Left lung (tissue), 10 donors: Measurements from ENCODE around the gene ICAM3. TPM values are rescaled to one million over a fixed set of nuclear protein-coding genes. Genes with fewer than 3 reads are reported as not detected.

Experiments
- ATAC-seq: fragments of 200-7000 bp; cut with Tn5 transposase; one replicate; pipeline ENCODE4 v1.9.1; 2020; ENCODE audit warnings: moderate library complexity
- DNase-seq, 4 donors: peaks; one replicate each; pipeline ENCODE4 v3.0.0-alpha.2; 2013 to 2020
- H3K27ac ChIP-seq, 2 donors: fragments of 200-600 bp; sonication (generic) in 1 of 2; one replicate each; pipeline versions ENCODE4 v1.5.0 to v1.8.0; 2020 to 2021
- H3K27me3 ChIP-seq, 2 donors: fragments of 200-600 bp; sonication (generic) in 1 of 2; one replicate each; pipeline versions ENCODE4 v1.5.0 to v1.8.0; 2020 to 2021
- H3K36me3 ChIP-seq, 2 donors: fragments of 200-600 bp; sonication (generic) in 1 of 2; one replicate each; pipeline versions ENCODE4 v1.5.0 to v1.8.0; 2020 to 2021
- H3K4me1 ChIP-seq, 2 donors: fragments of 200-600 bp; one replicate each; pipeline ENCODE4 v1.8.0; 2021
- H3K4me3 ChIP-seq, 2 donors: fragments of 200-600 bp; sonication (generic) in 1 of 2; one replicate each; pipeline versions ENCODE4 v1.5.0 to v1.8.0; 2020 to 2021; ENCODE audit warnings: mild to moderate bottlenecking in 1 of 2
- H3K9me3 ChIP-seq, 2 donors: fragments of 200-600 bp; sonication (generic) in 1 of 2; one replicate each; pipeline versions ENCODE4 v1.5.0 to v1.8.0; 2020 to 2021
- CTCF ChIP-seq, 2 donors: fragments of 200-600 bp; sonication (generic) in 1 of 2; IDR thresholded peaks; one replicate each; pipeline versions ENCODE4 v1.5.0 to v1.8.0; 2021; ENCODE audit warnings: antibody characterized with exemption in 2 of 2
- intact Hi-C, 2 donors: fragments of 100-400 bp; cut with DNase I; formaldehyde crosslinking; loops; one replicate each; pipeline versions ENCODE4 v1.11.2 to v1.14.2; 2022
- polyA plus RNA-seq, 6 donors: library from polyadenylated mRNA; unstranded; fragments of 120-200 nt; gene quantifications; one replicate each; pipeline ENCODE4 v1.2.1, GENCODE V29; 2013; ENCODE audit not compliant: insufficient read length in 6 of 6
- total RNA-seq, 2 donors: library from RNA; stranded (reverse); fragmentation: NEBNext Ultra II Directional; extraction: Animal tissue kit (Norgen Biotek cat#: 25700); gene quantifications; one replicate each; pipeline ENCODE4 v1.2.1, GENCODE V29; 2021
- donor health status: DM: no; HTN: yes; CAD: no.
- donor health status: DM: no; HTN: no; CAD: no.

The ICAM3 gene
- total and polyA plus RNA-seq, 8 donors: 8.8 to 44.8 (median 11.7) TPM

- DNase-seq: peak in 1 of 4 donors; percentile 85
- ATAC-seq: no peak
- Histone ChIP-seq H3K27me3 (peaks cover 31 to 92% of the 10 kb centered on the region in 2 donors), H3K36me3 (no peaks in the 10 kb centered on the region), H3K4me1 (peaks cover 34 to 79% of the 10 kb centered on the region in 2 donors), H3K27ac (no peak overlapping the region), H3K4me3 (peak overlapping the region; percentile 48), H3K9me3 (no peaks in the 10 kb centered on the region)
- intact Hi-C loops: no loop called here
- TF ChIP-seq CTCF (IDR thresholded peaks at IDR 0.05): no peak
Observed at GRCh38 chr19:10292789-10293636, 46.4 kb downstream of the ICAM3 start.

GRCh38 chr19:10292206-10292788 lies 47.1 kb downstream of the ICAM3 start:
- Histone ChIP-seq H3K4me1 (peaks cover 34 to 86% of the 10 kb centered on the region in 2 donors), H3K27me3 (peaks cover 31 to 99% of the 10 kb centered on the region in 2 donors), H3K27ac (peak overlapping the region in 1 of 2 donors; percentile 18), H3K4me3 (peak overlapping the region; percentile 48), H3K9me3 (no peaks in the 10 kb centered on the region), H3K36me3 (no peaks in the 10 kb centered on the region)
- DNase-seq: peak; percentile 36 to 96 (median 88)
- peak; percentile 69 for ATAC-seq
- intact Hi-C loops: no loop called here
- TF ChIP-seq CTCF (IDR thresholded peaks at IDR 0.05): no peak

GRCh38 chr19:10291554-10292205 lies 47.7 kb downstream of the ICAM3 start:
- no peaks in the 10 kb centered on the region for H3K36me3 ChIP-seq
- ATAC-seq (peak; percentile 0), DNase-seq (no peak)
- peaks cover 31 to 95% of the 10 kb centered on the region in 2 donors for H3K27me3 ChIP-seq
- H3K9me3 ChIP-seq: no peaks in the 10 kb centered on the region
- H3K4me3 ChIP-seq: peak overlapping the region; percentile 48
- peaks cover 34 to 92% of the 10 kb centered on the region in 2 donors for H3K4me1 ChIP-seq
- intact Hi-C loops: no loop called here
- H3K27ac ChIP-seq: peak overlapping the region in 1 of 2 donors; percentile 18
- TF ChIP-seq CTCF (IDR thresholded peaks at IDR 0.05): no peak

- ATAC-seq (peak; percentile 42), DNase-seq (peak; percentile 53 to 91 (median 80))
- intact Hi-C loops: no loop called here
- Histone ChIP-seq H3K9me3 (no peaks in the 10 kb centered on the region), H3K27ac (peak overlapping the region in 1 of 2 donors; percentile 18), H3K4me3 (peak overlapping the region; percentile 48), H3K36me3 (peaks cover 0 to 3% of the 10 kb centered on the region in 2 donors), H3K4me1 (peaks cover 39 to 98% of the 10 kb centered on the region in 2 donors), H3K27me3 (peaks cover 31 to 88% of the 10 kb centered on the region in 2 donors)
- TF ChIP-seq CTCF (IDR thresholded peaks at IDR 0.05): no peak
Observed at GRCh38 chr19:10290876-10291553, 48.4 kb downstream of the ICAM3 start.
